GM13977 (cell line): ENCODE results near the gene BCAN.
A peak's percentile ranks its signal among the peaks of the same experiment; 100 is the strongest.

Experiments used
- DNase-seq: peaks from one replicate; pipeline ENCODE4 v3.0.0; 2012; ENCODE audit warnings: low spot score
- in situ Hi-C: fragments of 300-500 bp; cut with MboI; formaldehyde crosslinking; loops from one replicate; pipeline ENCODE4 v1.12.0; 2022; ENCODE audit warnings: low sequenced_read_pairs, low pct_unique_long_range_greater_than_20kb, mixed read lengths, inconsistent platforms; ENCODE audit not compliant: unreplicated experiment
- TF ChIP-seq, protein P1 (sequence below): IDR thresholded peaks from 2 replicates; pipeline ENCODE4 v1.5.1; 2012; ENCODE audit warnings: mild to moderate bottlenecking, control low read depth; ENCODE audit not compliant: insufficient read depth; ENCODE audit errors: extremely low read depth, missing control alignments

The BCAN gene

DNA sequence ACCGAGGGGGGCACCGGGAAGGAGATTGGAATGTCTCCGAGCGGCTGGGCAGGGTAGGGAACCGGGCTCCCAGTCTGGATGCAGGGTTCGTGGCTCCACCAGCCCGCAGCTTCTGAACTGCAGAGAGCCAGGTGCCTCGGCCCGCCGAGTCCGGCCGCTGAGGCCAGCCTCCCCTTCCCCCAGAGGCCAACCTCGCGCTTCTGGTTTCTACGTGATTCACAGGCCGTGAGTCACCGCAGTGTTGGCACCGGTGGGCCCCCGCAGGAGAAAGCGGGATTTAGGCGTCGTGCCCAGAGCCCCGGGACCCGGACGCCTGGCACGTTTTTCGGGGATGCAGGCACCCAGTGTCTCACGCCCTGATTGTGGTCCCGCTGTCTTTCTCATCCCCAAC lies 63.0 kb downstream of the BCAN start:
- DNase-seq: no peak
- in situ Hi-C loops: loop anchor here (25.0 kb wide), 1 partner anchor 157 kb away; the partner anchor contains the start of genes INSRR and NTRK1
- TF ChIP-seq, protein P1, sequence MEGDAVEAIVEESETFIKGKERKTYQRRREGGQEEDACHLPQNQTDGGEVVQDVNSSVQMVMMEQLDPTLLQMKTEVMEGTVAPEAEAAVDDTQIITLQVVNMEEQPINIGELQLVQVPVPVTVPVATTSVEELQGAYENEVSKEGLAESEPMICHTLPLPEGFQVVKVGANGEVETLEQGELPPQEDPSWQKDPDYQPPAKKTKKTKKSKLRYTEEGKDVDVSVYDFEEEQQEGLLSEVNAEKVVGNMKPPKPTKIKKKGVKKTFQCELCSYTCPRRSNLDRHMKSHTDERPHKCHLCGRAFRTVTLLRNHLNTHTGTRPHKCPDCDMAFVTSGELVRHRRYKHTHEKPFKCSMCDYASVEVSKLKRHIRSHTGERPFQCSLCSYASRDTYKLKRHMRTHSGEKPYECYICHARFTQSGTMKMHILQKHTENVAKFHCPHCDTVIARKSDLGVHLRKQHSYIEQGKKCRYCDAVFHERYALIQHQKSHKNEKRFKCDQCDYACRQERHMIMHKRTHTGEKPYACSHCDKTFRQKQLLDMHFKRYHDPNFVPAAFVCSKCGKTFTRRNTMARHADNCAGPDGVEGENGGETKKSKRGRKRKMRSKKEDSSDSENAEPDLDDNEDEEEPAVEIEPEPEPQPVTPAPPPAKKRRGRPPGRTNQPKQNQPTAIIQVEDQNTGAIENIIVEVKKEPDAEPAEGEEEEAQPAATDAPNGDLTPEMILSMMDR: no peak

DNA sequence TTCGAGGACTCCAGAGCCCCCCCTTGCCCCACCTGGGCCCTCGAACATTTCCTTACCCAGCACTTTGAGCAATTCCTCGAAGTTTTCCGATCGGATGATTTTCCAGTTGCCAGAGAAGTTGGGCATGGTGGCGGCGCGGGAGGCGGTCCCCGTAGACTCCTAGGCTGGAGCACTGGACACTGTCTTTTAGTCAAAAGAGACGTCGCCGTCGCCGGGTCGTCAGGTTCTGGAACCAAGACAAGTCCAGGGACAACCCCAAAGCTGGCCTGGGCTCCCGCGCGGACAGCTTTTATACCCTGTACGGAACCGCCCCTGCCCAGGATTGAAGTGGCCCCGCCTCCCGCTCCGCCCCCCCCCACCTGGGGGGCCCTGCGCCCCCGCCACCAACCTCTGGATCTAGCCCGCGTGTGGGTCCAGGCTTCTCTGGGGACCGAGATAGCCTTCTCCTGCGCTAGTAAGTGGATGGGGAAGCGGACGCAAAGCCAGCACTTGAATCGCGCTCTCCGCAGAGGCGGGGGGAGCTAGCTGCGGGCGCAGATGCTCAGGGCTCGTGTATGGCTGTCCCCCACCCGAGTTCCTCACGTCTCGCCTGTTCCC lies 63.5 kb downstream of the BCAN start, which contains the start of gene CRABP2:
CRABP2 (minus strand) TSS at position 263 of the 597 bp plus-strand sequence; CDS start at position 126, 137 bp downstream.
- TF ChIP-seq, protein P1: no peak
- in situ Hi-C loops: loop anchor here (25.0 kb wide), 1 partner anchor 157 kb away; the partner anchor contains the start of genes INSRR and NTRK1
- peak; percentile 53 for DNase-seq

GRCh38 chr1:156705918-156706656 lies 64.2 kb downstream of the BCAN start:
- in situ Hi-C loops: loop anchor here (25.0 kb wide), 1 partner anchor 156 kb away; the partner anchor contains the start of genes INSRR and NTRK1
- DNase-seq: peak; percentile 85
- TF ChIP-seq, protein P1: peak; percentile 92

DNA sequence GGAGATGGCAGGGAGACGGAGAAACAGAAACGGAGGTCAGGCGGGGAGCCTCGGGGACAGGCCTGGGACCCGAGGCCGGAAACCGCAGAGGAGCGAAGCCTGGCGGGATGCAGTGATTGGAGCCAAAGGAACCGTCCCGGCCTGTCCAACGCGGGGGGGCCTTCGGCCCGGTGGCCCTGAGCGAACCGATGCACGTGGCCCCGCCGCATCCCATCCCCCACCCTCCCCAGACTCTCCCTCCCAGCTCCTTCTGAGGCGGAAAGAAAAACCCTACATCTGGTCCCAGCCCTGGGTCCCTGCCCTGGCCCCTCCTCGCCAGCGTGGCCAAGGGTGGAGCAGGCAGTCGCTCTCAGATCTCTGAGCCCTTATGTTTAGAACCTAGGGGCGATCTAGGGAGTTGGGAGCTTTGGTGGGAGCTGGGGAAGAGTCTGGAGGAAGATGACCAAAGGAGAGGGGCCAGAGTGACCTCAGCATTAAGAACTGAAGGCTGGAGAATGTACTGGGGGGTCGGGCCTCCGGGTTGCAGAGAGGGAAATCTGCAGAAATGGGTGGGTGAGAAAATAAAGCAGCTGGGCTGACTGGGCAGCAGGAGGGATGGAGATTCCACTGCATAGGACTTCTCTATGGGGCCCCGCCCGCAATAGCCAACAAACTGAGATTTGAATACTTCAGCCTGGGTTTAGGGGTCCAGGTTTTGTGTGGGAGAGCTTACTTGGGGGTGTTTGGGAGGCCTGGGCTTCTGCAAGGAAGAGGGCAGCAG lies 64.9 kb downstream of the BCAN start:
- TF ChIP-seq, protein P1: no peak
- in situ Hi-C loops: loop anchor here (25.0 kb wide), 1 partner anchor 155 kb away; the partner anchor contains the start of genes INSRR and NTRK1
- no peak for DNase-seq

DNA sequence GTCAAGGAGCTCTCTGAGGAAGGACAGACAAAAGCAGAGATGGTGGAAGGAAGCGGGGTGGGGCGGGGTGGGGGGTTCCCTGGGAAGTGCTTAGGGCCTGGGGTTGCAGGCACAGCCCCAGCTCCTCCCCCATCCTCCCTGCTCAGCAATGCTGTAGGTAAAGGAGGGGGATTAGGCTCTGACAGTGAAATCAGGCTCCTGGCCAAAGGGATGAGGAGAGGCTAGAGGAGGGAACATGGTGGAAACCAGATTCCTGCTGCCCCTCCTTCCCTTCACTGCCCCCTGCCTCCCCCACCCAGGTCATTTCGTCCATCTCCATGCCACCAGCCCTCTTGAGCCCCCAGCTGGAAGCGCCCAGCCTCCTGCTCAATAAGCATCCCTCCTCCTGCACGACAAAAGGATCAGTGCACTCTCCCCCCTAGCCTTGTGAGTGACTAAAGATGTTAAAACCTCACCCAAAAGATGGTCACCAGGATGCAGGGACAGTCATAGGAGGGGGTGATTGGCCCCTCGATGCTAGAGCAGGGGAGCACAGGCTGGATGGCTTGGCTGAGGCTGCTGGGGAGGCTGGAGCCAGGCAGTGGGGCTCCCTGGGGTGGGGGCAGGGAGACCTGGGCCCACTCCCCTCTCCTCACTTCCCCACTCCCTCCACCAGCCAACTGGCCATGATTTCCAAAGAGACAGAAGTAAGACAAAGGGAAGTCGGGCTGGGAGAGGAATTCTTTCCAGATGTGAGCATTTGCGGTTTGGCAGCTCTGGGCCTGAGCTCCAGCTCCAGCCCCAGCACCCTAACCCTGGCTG lies 65.7 kb downstream of the BCAN start:
- no peak for DNase-seq
- TF ChIP-seq, protein P1: no peak
- in situ Hi-C loops: loop anchor here (25.0 kb wide), 1 partner anchor 155 kb away; the partner anchor contains the start of genes INSRR and NTRK1

- TF ChIP-seq, protein P1: no peak
- DNase-seq: no peak
- in situ Hi-C loops: loop anchor here (25.0 kb wide), 1 partner anchor 154 kb away; the partner anchor contains the start of genes INSRR and NTRK1
Observed at GRCh38 chr1:156708218-156708661, 66.3 kb downstream of the BCAN start.
